ENCODE results near the gene SKAP1.

- TF ChIP-seq CTCF (IDR thresholded peaks at IDR 0.05) (no peak), EP300 (IDR thresholded peaks at IDR 0.05; ENCODE audit: low read depth) (no peak)
Measured at GRCh38 chr17:48441862-48442261, 11.8 kb upstream of the SKAP1 start.
